NOMO-1 treated with dmso at 0.1 percent for 144 hours (cell line): ENCODE measurements around the gene ENTPD5.
"Not testable (repeated sequence)": the region's sequence is repeated elsewhere in the genome, so short reads cannot be mapped to it uniquely, and the experiment has no call there.

Source experiments
- DNase-seq: peaks from one replicate; lab custom pipeline; 2025; ENCODE audit not compliant: unreplicated experiment; lab: John Stamatoyannopoulos, UW

The ENTPD5 gene

GRCh38 chr14:73945159-73945670, 73.9 kb downstream of the ENTPD5 start:
- no peak for DNase-seq

- DNase-seq: no peak
These were observed 74.5 kb downstream of the ENTPD5 start for GRCh38 chr14:73944432-73945158.

- DNase-seq: peak; percentile 91
These were observed 76.0 kb downstream of the ENTPD5 start for GRCh38 chr14:73943083-73943482.

- DNase-seq: no peak
These were observed 76.9 kb downstream of the ENTPD5 start for GRCh38 chr14:73942180-73942579.

GRCh38 chr14:73937012-73937411, 82.1 kb downstream of the ENTPD5 start:
- DNase-seq: no peak

- DNase-seq: no peak
These were observed 82.5 kb downstream of the ENTPD5 start for GRCh38 chr14:73936548-73936947.

- no peak for DNase-seq
These were observed 83.4 kb downstream of the ENTPD5 start for GRCh38 chr14:73935666-73936065.

GRCh38 chr14:73924337-73924736, 94.8 kb downstream of the ENTPD5 start:
- no peak for DNase-seq

GRCh38 chr14:73919457-73919856, 99.6 kb downstream of the ENTPD5 start:
- DNase-seq: not testable (repeated sequence)

GRCh38 chr14:73916324-73916723, 102.8 kb downstream of the ENTPD5 start:
- DNase-seq: no peak

GRCh38 chr14:73913256-73913655, 105.8 kb downstream of the ENTPD5 start:
- DNase-seq: no peak

- no peak for DNase-seq
These were observed 109.4 kb downstream of the ENTPD5 start for GRCh38 chr14:73909681-73910080.
